GM12873 (cell line): ENCODE measurements around the gene PSMD2.

Source experiments
- TF ChIP-seq, protein P1 (sequence below): IDR thresholded peaks from 2 replicates; pipeline ENCODE4 v1.5.1; 2012; ENCODE audit warnings: low read depth, mild to moderate bottlenecking, moderate library complexity, low read length, control low read depth; ENCODE audit not compliant: insufficient read depth; ENCODE audit errors: missing control alignments

The PSMD2 gene

GRCh38 chr3:184358124-184358767 is 59.2 kb downstream of the PSMD2 start:
- TF ChIP-seq, protein P1, sequence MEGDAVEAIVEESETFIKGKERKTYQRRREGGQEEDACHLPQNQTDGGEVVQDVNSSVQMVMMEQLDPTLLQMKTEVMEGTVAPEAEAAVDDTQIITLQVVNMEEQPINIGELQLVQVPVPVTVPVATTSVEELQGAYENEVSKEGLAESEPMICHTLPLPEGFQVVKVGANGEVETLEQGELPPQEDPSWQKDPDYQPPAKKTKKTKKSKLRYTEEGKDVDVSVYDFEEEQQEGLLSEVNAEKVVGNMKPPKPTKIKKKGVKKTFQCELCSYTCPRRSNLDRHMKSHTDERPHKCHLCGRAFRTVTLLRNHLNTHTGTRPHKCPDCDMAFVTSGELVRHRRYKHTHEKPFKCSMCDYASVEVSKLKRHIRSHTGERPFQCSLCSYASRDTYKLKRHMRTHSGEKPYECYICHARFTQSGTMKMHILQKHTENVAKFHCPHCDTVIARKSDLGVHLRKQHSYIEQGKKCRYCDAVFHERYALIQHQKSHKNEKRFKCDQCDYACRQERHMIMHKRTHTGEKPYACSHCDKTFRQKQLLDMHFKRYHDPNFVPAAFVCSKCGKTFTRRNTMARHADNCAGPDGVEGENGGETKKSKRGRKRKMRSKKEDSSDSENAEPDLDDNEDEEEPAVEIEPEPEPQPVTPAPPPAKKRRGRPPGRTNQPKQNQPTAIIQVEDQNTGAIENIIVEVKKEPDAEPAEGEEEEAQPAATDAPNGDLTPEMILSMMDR, result no peak
